Measurements from ENCODE around the gene NODAL. TPM values are rescaled to one million over a fixed set of nuclear protein-coding genes. Genes with fewer than 3 reads are reported as not detected.

Gene NODAL
- polyA plus RNA-seq, 1 donor from 2014 or later: not detected

DNA sequence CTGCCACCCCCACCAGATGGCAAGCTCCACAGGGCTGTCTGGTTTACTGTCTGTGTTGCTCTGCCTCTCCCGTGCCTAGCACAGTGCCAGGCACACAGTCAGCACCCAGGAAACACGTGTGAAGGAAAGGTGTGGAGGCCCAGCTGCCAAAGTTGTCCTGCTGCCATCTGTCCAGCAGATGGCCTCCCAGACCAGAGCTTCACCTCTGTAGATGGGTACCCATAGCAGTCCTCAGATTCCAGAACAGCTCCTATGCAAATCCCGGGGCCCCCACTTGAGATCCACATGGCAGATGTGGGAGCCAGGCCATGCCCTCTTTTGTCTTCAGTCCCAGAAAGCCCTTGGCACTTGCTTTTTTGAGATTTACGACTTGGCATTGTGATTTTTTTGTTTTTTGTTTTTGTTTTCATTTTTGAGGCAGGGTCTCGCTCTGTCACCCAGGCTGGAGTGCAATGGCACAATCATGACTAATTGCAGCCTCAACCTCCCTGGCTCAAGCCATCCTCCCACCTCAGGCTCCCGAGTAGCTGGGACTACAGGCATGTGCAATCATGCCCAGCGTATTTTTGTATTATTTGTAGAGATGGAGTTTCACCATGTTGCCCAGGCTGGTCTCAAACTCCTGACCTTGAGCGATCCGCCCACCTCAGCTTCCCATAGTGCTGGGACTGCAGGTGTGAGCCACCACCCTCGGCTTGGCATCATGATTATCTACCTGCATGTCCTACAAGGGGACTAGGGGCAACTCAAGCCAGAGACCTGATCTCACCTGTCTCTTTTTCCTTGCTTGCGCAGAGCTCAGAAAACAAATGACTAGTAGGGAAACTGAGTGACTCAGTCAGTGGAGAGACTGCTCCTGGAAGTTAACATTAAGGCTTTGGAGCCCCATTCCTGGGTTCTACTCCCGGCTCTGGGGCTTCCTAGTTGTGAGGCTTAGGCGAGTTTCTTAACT, 20.2 kb upstream of the NODAL start:
- TF ChIP-seq EP300 (conservative IDR thresholded peaks at IDR 0.05; ENCODE audit: poor library complexity, severe bottlenecking): no peak
- TF ChIP-seq POLR2AphosphoS5 (IDR thresholded peaks at IDR 0.05): no peak
- TF ChIP-seq RAD21 (conservative IDR thresholded peaks at IDR 0.05): peak; percentile 80
- TF ChIP-seq EZH2 (IDR thresholded peaks at IDR 0.05; ENCODE audit: borderline replicate concordance, insufficient read depth, low read length, poor library complexity, severe bottlenecking): no peak
- TF ChIP-seq MXI1 (conservative IDR thresholded peaks at IDR 0.05; ENCODE audit: poor library complexity, severe bottlenecking): no peak
- TF ChIP-seq TAF1 (IDR thresholded peaks at IDR 0.05; ENCODE audit: low read depth): no peak
- peak; percentile 79 for TF ChIP-seq SMC3 (conservative IDR thresholded peaks at IDR 0.05; ENCODE audit: poor library complexity)
- no peak for TF ChIP-seq REST (IDR thresholded peaks at IDR 0.05; ENCODE audit: borderline replicate concordance)
- TF ChIP-seq CTCF (IDR thresholded peaks at IDR 0.05; ENCODE audit: poor library complexity, severe bottlenecking): peak; percentile 77
- no peaks in the 10 kb centered on the region for H3F3A ChIP-seq (ENCODE audit: insufficient read depth, low read length, poor library complexity, severe bottlenecking)
- peaks cover 32% of the 10 kb centered on the region for H3K27me3 ChIP-seq (ENCODE audit: insufficient read depth, low read depth, low read length)
- H2AFZ ChIP-seq (ENCODE audit: low read depth, low read length): no peak overlapping the region
- H3K9me3 ChIP-seq (ENCODE audit: low read length): no peaks in the 10 kb centered on the region
- no peaks in the 10 kb centered on the region for H3K79me2 ChIP-seq (replicated peaks; ENCODE audit: insufficient read depth, low read length)
- no peaks in the 10 kb centered on the region for H4K20me1 ChIP-seq (ENCODE audit: insufficient read depth)
- H3K4me3 ChIP-seq (ENCODE audit: low read length): no peak overlapping the region
- H3K4me2 ChIP-seq (ENCODE audit: low read length): no peak overlapping the region
- H3K36me3 ChIP-seq (ENCODE audit: insufficient read depth, low read length): no peaks in the 10 kb centered on the region
- no peak overlapping the region for H3K27ac ChIP-seq (ENCODE audit: low read length)
- H3K9me2 ChIP-seq (ENCODE audit: insufficient read depth, low read length): no peaks in the 10 kb centered on the region
- no peak overlapping the region for H3K9ac ChIP-seq (ENCODE audit: low read length)

- H3K4me3 ChIP-seq (ENCODE audit: low read length): no peak overlapping the region
These were observed 18.5 kb upstream of the NODAL start for GRCh38 chr10:70459774-70460490.

More at GRCh38 chr10:70459774-70460490, 18.5 kb upstream of the NODAL start:
- no peaks in the 10 kb centered on the region for H3K79me2 ChIP-seq (replicated peaks; ENCODE audit: insufficient read depth, low read length)
- peaks cover 49% of the 10 kb centered on the region for H3K27me3 ChIP-seq (ENCODE audit: insufficient read depth, low read depth, low read length)
- no peaks in the 10 kb centered on the region for H3K9me3 ChIP-seq (ENCODE audit: low read length)
- H3K27ac ChIP-seq (ENCODE audit: low read length): no peak overlapping the region
- no peaks in the 10 kb centered on the region for H3F3A ChIP-seq (ENCODE audit: insufficient read depth, low read length, poor library complexity, severe bottlenecking)
- H3K9me2 ChIP-seq (ENCODE audit: insufficient read depth, low read length): no peaks in the 10 kb centered on the region
- H4K20me1 ChIP-seq (ENCODE audit: insufficient read depth): no peaks in the 10 kb centered on the region
- H3K9ac ChIP-seq (ENCODE audit: low read length): no peak overlapping the region
- no peaks in the 10 kb centered on the region for H3K36me3 ChIP-seq (ENCODE audit: insufficient read depth, low read length)
- H2AFZ ChIP-seq (ENCODE audit: low read depth, low read length): no peak overlapping the region
- no peak overlapping the region for H3K4me2 ChIP-seq (ENCODE audit: low read length)
- TF ChIP-seq POLR2AphosphoS5 (IDR thresholded peaks at IDR 0.05) (no peak), REST (IDR thresholded peaks at IDR 0.05; ENCODE audit: borderline replicate concordance) (no peak), SMC3 (conservative IDR thresholded peaks at IDR 0.05; ENCODE audit: poor library complexity) (no peak), MXI1 (conservative IDR thresholded peaks at IDR 0.05; ENCODE audit: poor library complexity, severe bottlenecking) (no peak), EP300 (conservative IDR thresholded peaks at IDR 0.05; ENCODE audit: poor library complexity, severe bottlenecking) (no peak), TAF1 (IDR thresholded peaks at IDR 0.05; ENCODE audit: low read depth) (no peak), RAD21 (conservative IDR thresholded peaks at IDR 0.05) (no peak), EZH2 (IDR thresholded peaks at IDR 0.05; ENCODE audit: borderline replicate concordance, insufficient read depth, low read length, poor library complexity, severe bottlenecking) (no peak), CTCF (IDR thresholded peaks at IDR 0.05; ENCODE audit: poor library complexity, severe bottlenecking) (no peak)

All from neural cell (in vitro differentiated cells).